Subcutaneous abdominal adipose tissue (tissue), 5 donors: ENCODE results near the gene LARP4B.
A peak's percentile ranks its signal among the peaks of the same experiment; 100 is the strongest.

Experiments used
- H3K27ac ChIP-seq: one replicate; pipeline ENCODE4 v1.7.0; 2013; ENCODE audit warnings: low read depth, mild to moderate bottlenecking, inconsistent platforms, low read length, moderate library complexity
- H3K27me3 ChIP-seq, 5 donors: one replicate each; pipeline ENCODE4 v1.7.0; 2013; ENCODE audit warnings: low read length in 5 of 5, inconsistent platforms in 1 of 5; ENCODE audit not compliant: control insufficient read depth in 5 of 5, insufficient read depth in 4 of 5
- H3K36me3 ChIP-seq, 5 donors: one replicate each; pipeline ENCODE4 v1.7.0; 2013; ENCODE audit warnings: low read length in 5 of 5; ENCODE audit not compliant: control insufficient read depth in 5 of 5, insufficient read depth in 5 of 5
- H3K4me1 ChIP-seq, 5 donors: one replicate each; pipeline ENCODE4 v1.7.0; 2013; ENCODE audit warnings: low read length in 5 of 5, mild to moderate bottlenecking in 3 of 5, moderate library complexity in 1 of 5; ENCODE audit not compliant: control insufficient read depth in 5 of 5, insufficient read depth in 5 of 5
- H3K4me3 ChIP-seq, 5 donors: one replicate each; pipeline ENCODE4 v1.7.0; 2013; ENCODE audit warnings: low read length in 5 of 5, low read depth in 1 of 5
- H3K9ac ChIP-seq, 5 donors: one replicate each; pipeline ENCODE4 v1.7.0; 2013; ENCODE audit warnings: low read length in 5 of 5, mild to moderate bottlenecking in 4 of 5, moderate library complexity in 3 of 5
- H3K9me3 ChIP-seq, 5 donors: one replicate each; pipeline ENCODE4 v1.7.0; 2013; ENCODE audit warnings: low read length in 5 of 5; ENCODE audit not compliant: control insufficient read depth in 5 of 5
- donor health status: healthy.
- donor health status: healthy.
- donor health status: healthy.
- donor health status: healthy.
- donor health status: healthy.

The LARP4B gene

GRCh38 chr10:824497-824896 is 107.0 kb downstream of the LARP4B start:
- Histone ChIP-seq H3K9me3 (no peaks in the 10 kb centered on the region), H3K9ac (no peak overlapping the region), H3K36me3 (peaks cover 9 to 91% (median 77%) of the 10 kb centered on the region in 5 donors), H3K4me3 (no peak overlapping the region), H3K27me3 (no peaks in the 10 kb centered on the region), H3K4me1 (peaks cover 1 to 24% (median 9%) of the 10 kb centered on the region in 5 donors), H3K27ac (no peak overlapping the region)

- Histone ChIP-seq H3K36me3 (peaks cover 3 to 88% (median 69%) of the 10 kb centered on the region in 5 donors), H3K4me3 (no peak overlapping the region), H3K9ac (no peak overlapping the region), H3K27me3 (no peaks in the 10 kb centered on the region), H3K27ac (no peak overlapping the region), H3K9me3 (no peaks in the 10 kb centered on the region), H3K4me1 (peaks cover 3 to 25% (median 20%) of the 10 kb centered on the region in 5 donors)
Measured at GRCh38 chr10:822661-823367, 108.7 kb downstream of the LARP4B start.

GRCh38 chr10:822197-822596 is 109.3 kb downstream of the LARP4B start:
- Histone ChIP-seq H3K27me3 (no peaks in the 10 kb centered on the region), H3K27ac (peak overlapping the region; percentile 2), H3K9me3 (no peaks in the 10 kb centered on the region), H3K36me3 (peaks cover 3 to 88% (median 71%) of the 10 kb centered on the region in 5 donors), H3K4me3 (no peak overlapping the region), H3K4me1 (peaks cover 3 to 31% (median 26%) of the 10 kb centered on the region in 5 donors), H3K9ac (no peak overlapping the region)

- Histone ChIP-seq H3K4me3 (no peak overlapping the region), H3K4me1 (peaks cover 5 to 40% (median 28%) of the 10 kb centered on the region in 5 donors), H3K9me3 (no peaks in the 10 kb centered on the region), H3K27ac (peak overlapping the region; percentile 2), H3K9ac (no peak overlapping the region), H3K36me3 (peaks cover 3 to 92% (median 80%) of the 10 kb centered on the region in 5 donors), H3K27me3 (no peaks in the 10 kb centered on the region)
Measured at GRCh38 chr10:821322-821721, 110.2 kb downstream of the LARP4B start.

GRCh38 chr10:819816-820215 is 111.7 kb downstream of the LARP4B start:
- Histone ChIP-seq H3K4me1 (peaks cover 5 to 41% (median 28%) of the 10 kb centered on the region in 5 donors), H3K27me3 (no peaks in the 10 kb centered on the region), H3K36me3 (peaks cover 0 to 92% (median 78%) of the 10 kb centered on the region in 5 donors), H3K27ac (peak overlapping the region; percentile 51), H3K9ac (no peak overlapping the region), H3K9me3 (no peaks in the 10 kb centered on the region), H3K4me3 (no peak overlapping the region)

- H3K36me3 ChIP-seq, result peaks cover under 1 to 92% (median 78%) of the 10 kb centered on the region in 5 donors
- no peaks in the 10 kb centered on the region for H3K27me3 ChIP-seq
- H3K4me3 ChIP-seq, result no peak overlapping the region
- H3K9me3 ChIP-seq, result no peaks in the 10 kb centered on the region
- no peak overlapping the region for H3K9ac ChIP-seq
- H3K4me1 ChIP-seq, result peaks cover 5 to 41% (median 28%) of the 10 kb centered on the region in 5 donors
- H3K27ac ChIP-seq, result peak overlapping the region; percentile 51
Measured at GRCh38 chr10:819326-819725, 112.2 kb downstream of the LARP4B start.

- Histone ChIP-seq H3K36me3 (peaks cover 2 to 91% (median 75%) of the 10 kb centered on the region in 5 donors), H3K9me3 (no peaks in the 10 kb centered on the region), H3K27ac (peak overlapping the region; percentile 51), H3K27me3 (no peaks in the 10 kb centered on the region), H3K4me1 (peaks cover 5 to 41% (median 28%) of the 10 kb centered on the region in 5 donors), H3K9ac (no peak overlapping the region), H3K4me3 (no peak overlapping the region)
Measured at GRCh38 chr10:818526-819220, 112.8 kb downstream of the LARP4B start.

GRCh38 chr10:818010-818409 is 113.5 kb downstream of the LARP4B start:
- Histone ChIP-seq H3K27ac (peak overlapping the region; percentile 51), H3K36me3 (peaks cover 2 to 91% (median 74%) of the 10 kb centered on the region in 5 donors), H3K9me3 (no peaks in the 10 kb centered on the region), H3K9ac (peak overlapping the region in 1 of 5 donors; percentile 26), H3K27me3 (no peaks in the 10 kb centered on the region), H3K4me3 (no peak overlapping the region), H3K4me1 (peaks cover 5 to 41% (median 27%) of the 10 kb centered on the region in 5 donors)

- Histone ChIP-seq H3K9me3 (no peaks in the 10 kb centered on the region), H3K9ac (no peak overlapping the region), H3K4me1 (peaks cover 5 to 41% (median 21%) of the 10 kb centered on the region in 5 donors), H3K4me3 (no peak overlapping the region), H3K36me3 (peaks cover 2 to 91% (median 74%) of the 10 kb centered on the region in 5 donors), H3K27me3 (no peaks in the 10 kb centered on the region), H3K27ac (peak overlapping the region; percentile 51)
Measured at GRCh38 chr10:817371-817770, 114.1 kb downstream of the LARP4B start.

GRCh38 chr10:816958-817357 is 114.5 kb downstream of the LARP4B start:
- peak overlapping the region; percentile 51 for H3K27ac ChIP-seq
- peaks cover 5 to 40% (median 20%) of the 10 kb centered on the region in 5 donors for H3K4me1 ChIP-seq
- no peaks in the 10 kb centered on the region for H3K9me3 ChIP-seq
- no peak overlapping the region for H3K9ac ChIP-seq
- peaks cover 2 to 91% (median 74%) of the 10 kb centered on the region in 5 donors for H3K36me3 ChIP-seq
- H3K4me3 ChIP-seq, result no peak overlapping the region
- no peaks in the 10 kb centered on the region for H3K27me3 ChIP-seq
